GM06990 (cell line): Measurements from ENCODE around the gene CMSS1.

Experiments used
- DNase-seq: peaks from one replicate; pipeline ENCODE4 v3.0.0-alpha.2; 2011; ENCODE audit not compliant: insufficient read length; ENCODE audit errors: extremely low read depth
- H3K27me3 ChIP-seq: replicated peaks from 2 replicates; pipeline ENCODE4 v1.6.0; 2011; ENCODE audit warnings: low read length; ENCODE audit not compliant: control insufficient read depth, insufficient read depth
- H3K36me3 ChIP-seq: 2 replicates; pipeline ENCODE4 v1.5.1; 2011; ENCODE audit warnings: low read length; ENCODE audit not compliant: control insufficient read depth, insufficient read depth
- H3K4me3 ChIP-seq: replicated peaks from 2 replicates; pipeline ENCODE4 v1.5.1; 2011; ENCODE audit warnings: low read depth, mild to moderate bottlenecking, control low read depth, low read length
- CTCF ChIP-seq: IDR thresholded peaks from 2 replicates; pipeline ENCODE4 v1.5.1; 2011; ENCODE audit warnings: low read length, control low read depth, mild to moderate bottlenecking, inconsistent platforms; ENCODE audit not compliant: insufficient read depth, poor library complexity, severe bottlenecking

CMSS1 gene

DNA sequence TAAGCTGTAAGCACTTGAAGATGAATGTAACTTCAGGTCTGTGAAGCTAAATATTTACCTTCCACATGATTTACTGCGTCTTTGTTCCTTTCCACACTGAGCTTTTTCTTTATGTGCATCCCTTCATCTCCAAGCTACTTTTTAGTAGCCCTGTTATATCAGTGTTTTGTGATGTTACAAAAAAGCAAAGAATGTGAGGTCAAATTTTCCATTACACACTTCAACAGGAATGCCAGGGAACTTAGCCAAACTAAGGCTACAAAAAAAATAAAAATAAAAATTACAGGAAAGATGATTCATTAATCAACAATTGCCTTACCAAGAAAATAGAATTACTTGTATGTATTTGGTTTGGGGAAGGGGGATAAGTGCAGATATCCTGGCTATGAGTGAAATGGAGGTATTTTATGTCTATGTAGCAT lies 223.7 kb downstream of the CMSS1 start:
- DNase-seq, result no peak
- Histone ChIP-seq H3K4me3 (no peak overlapping the region), H3K36me3 (no peaks in the 10 kb centered on the region), H3K27me3 (no peaks in the 10 kb centered on the region)
- TF ChIP-seq CTCF, result no peak

- DNase-seq, result no peak
- Histone ChIP-seq H3K27me3 (no peaks in the 10 kb centered on the region), H3K4me3 (no peak overlapping the region), H3K36me3 (no peaks in the 10 kb centered on the region)
- TF ChIP-seq CTCF, result no peak
These were observed 224.7 kb downstream of the CMSS1 start for GRCh38 chr3:100042166-100042981.

DNA sequence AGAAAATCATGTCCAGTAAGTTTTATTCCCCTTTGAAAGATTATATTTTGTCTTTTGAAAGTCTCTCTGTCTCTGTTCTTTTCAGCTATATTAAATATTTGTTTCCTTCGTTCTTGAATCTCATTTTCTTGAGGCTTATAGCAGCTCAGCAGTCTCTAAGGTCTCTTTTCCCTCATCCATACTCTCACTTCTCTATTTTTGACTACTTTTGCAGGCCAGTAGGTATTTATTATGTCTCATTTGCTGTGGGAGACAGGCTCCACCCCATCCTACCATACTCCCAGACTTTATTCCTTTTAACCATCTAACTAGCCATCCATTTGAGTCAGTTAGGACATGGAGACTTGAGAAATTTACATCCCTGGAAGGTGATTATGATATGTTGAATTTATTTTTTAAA lies 225.6 kb downstream of the CMSS1 start:
- Histone ChIP-seq H3K4me3 (no peak overlapping the region), H3K36me3 (no peaks in the 10 kb centered on the region), H3K27me3 (no peaks in the 10 kb centered on the region)
- TF ChIP-seq CTCF, result no peak
- no peak for DNase-seq

GRCh38 chr3:100044369-100044768 lies 226.7 kb downstream of the CMSS1 start:
- no peak overlapping the region for H3K4me3 ChIP-seq

GRCh38 chr3:100045696-100046095 lies 228.0 kb downstream of the CMSS1 start:
- DNase-seq, result no peak
- Histone ChIP-seq H3K4me3 (no peak overlapping the region), H3K36me3 (no peaks in the 10 kb centered on the region), H3K27me3 (no peaks in the 10 kb centered on the region)
- no peak for TF ChIP-seq CTCF

More at GRCh38 chr3:100044369-100044768, 226.7 kb downstream of the CMSS1 start:
- Histone ChIP-seq H3K27me3 (no peaks in the 10 kb centered on the region), H3K36me3 (no peaks in the 10 kb centered on the region)
- no peak for TF ChIP-seq CTCF
- DNase-seq, result peak; percentile 50
